ENCODE measurements around the gene ZBTB37.

DNA sequence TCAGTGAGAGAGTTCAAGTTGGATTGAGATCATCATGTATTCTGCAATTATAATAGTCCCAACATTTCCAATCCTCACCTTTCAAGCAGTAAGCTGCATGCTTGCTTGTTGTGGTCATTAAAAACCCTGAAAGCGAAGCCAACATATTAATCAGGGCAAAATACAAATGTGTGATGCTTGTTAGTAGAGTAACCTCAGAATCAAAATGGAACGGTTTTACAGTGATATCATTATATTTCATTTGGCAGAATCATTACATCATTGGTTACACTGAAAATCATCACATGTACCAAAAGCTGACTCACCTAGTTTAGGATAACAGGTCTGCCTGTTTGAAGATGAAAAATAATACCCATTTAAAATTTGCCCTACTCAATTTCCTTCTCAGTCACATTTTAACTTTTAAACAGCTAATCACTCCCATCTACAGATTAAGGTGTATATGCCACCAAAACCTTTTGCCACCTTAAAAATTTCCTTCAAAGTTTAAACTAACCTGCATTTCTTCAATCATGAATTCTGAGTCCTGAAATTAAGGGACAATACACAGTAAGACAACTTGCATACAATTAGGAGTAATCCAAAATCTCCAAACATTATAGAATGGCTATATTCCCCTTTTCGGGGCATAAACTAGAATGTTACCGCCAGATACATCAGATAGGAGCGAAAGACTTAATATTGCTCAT, 3.9 kb upstream of the ZBTB37 start:
- TF ChIP-seq EGR1 (IDR thresholded peaks at IDR 0.05) (no peak), TEAD4 (IDR thresholded peaks at IDR 0.05) (no peak)
- TF ChIP-seq, protein P1, sequence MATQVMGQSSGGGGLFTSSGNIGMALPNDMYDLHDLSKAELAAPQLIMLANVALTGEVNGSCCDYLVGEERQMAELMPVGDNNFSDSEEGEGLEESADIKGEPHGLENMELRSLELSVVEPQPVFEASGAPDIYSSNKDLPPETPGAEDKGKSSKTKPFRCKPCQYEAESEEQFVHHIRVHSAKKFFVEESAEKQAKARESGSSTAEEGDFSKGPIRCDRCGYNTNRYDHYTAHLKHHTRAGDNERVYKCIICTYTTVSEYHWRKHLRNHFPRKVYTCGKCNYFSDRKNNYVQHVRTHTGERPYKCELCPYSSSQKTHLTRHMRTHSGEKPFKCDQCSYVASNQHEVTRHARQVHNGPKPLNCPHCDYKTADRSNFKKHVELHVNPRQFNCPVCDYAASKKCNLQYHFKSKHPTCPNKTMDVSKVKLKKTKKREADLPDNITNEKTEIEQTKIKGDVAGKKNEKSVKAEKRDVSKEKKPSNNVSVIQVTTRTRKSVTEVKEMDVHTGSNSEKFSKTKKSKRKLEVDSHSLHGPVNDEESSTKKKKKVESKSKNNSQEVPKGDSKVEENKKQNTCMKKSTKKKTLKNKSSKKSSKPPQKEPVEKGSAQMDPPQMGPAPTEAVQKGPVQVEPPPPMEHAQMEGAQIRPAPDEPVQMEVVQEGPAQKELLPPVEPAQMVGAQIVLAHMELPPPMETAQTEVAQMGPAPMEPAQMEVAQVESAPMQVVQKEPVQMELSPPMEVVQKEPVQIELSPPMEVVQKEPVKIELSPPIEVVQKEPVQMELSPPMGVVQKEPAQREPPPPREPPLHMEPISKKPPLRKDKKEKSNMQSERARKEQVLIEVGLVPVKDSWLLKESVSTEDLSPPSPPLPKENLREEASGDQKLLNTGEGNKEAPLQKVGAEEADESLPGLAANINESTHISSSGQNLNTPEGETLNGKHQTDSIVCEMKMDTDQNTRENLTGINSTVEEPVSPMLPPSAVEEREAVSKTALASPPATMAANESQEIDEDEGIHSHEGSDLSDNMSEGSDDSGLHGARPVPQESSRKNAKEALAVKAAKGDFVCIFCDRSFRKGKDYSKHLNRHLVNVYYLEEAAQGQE (IDR thresholded peaks at IDR 0.05; ENCODE audit: low read depth): no peak
